GM19239 (cell line): ENCODE data around the gene C13orf42.
"Not testable (repeated sequence)": the region's sequence is repeated elsewhere in the genome, so short reads cannot be mapped to it uniquely, and the experiment has no call there.

Experiments used
- DNase-seq: peaks from one replicate; pipeline ENCODE4 v3.0.0; 2011; ENCODE audit warnings: low spot score; ENCODE audit not compliant: insufficient read length
- FAIRE-seq: peaks from 2 replicates; lab custom pipeline; 2011; peaks lifted over from hg19 to GRCh38; lab: Jason Lieb, UNC

Gene C13orf42

GRCh38 chr13:51122868-51123566 lies 11.9 kb upstream of the C13orf42 start:
- FAIRE-seq (no peak), DNase-seq (no peak)

- FAIRE-seq, DNase-seq: not testable (repeated sequence)
Observed at GRCh38 chr13:51120873-51121272, 9.8 kb upstream of the C13orf42 start.

- DNase-seq (no peak), FAIRE-seq (no peak)
Observed at GRCh38 chr13:51118809-51119431, 7.8 kb upstream of the C13orf42 start.

- no peak for FAIRE-seq
Observed at GRCh38 chr13:51113969-51114368, 2.9 kb upstream of the C13orf42 start.

GRCh38 chr13:51113186-51113881 lies 2.3 kb upstream of the C13orf42 start:
- no peak for FAIRE-seq
- no peak for DNase-seq

More at GRCh38 chr13:51113969-51114368, 2.9 kb upstream of the C13orf42 start:
- DNase-seq = no peak

- FAIRE-seq = no peak
- DNase-seq = no peak
Observed at GRCh38 chr13:51112771-51113170, 1.7 kb upstream of the C13orf42 start.

GRCh38 chr13:51111997-51112396 lies 923 bp upstream of the C13orf42 start:
- FAIRE-seq (no peak), DNase-seq (no peak)

GRCh38 chr13:51107996-51108395 lies 3.1 kb downstream of the C13orf42 start:
- no peak for FAIRE-seq
- no peak for DNase-seq

- FAIRE-seq (no peak), DNase-seq (no peak)
Observed at GRCh38 chr13:51105046-51105445, 6.0 kb downstream of the C13orf42 start.

- no peak for FAIRE-seq
- DNase-seq = no peak
Observed at GRCh38 chr13:51101636-51102235, 9.3 kb downstream of the C13orf42 start.

GRCh38 chr13:51097353-51098043 lies 13.6 kb downstream of the C13orf42 start:
- no peak for DNase-seq
- FAIRE-seq = no peak

GRCh38 chr13:51096131-51096530 lies 14.9 kb downstream of the C13orf42 start:
- FAIRE-seq (no peak), DNase-seq (no peak)

- DNase-seq = no peak
- no peak for FAIRE-seq
Observed at GRCh38 chr13:51093574-51093973, 17.5 kb downstream of the C13orf42 start.

GRCh38 chr13:51091839-51092238 lies 19.2 kb downstream of the C13orf42 start:
- no peak for DNase-seq
- FAIRE-seq = no peak

- FAIRE-seq = no peak
- DNase-seq = no peak
Observed at GRCh38 chr13:51083706-51084105, 27.4 kb downstream of the C13orf42 start.

- not testable (repeated sequence) for DNase-seq, FAIRE-seq
Observed at GRCh38 chr13:51080478-51081065, 30.5 kb downstream of the C13orf42 start.

GRCh38 chr13:51071493-51071892 lies 39.6 kb downstream of the C13orf42 start:
- DNase-seq = no peak
- FAIRE-seq = no peak

- peak; percentile 95 for FAIRE-seq
- peak; percentile 58 for DNase-seq
Observed at GRCh38 chr13:51070005-51070649, 40.9 kb downstream of the C13orf42 start.

GRCh38 chr13:51068501-51068900 lies 42.6 kb downstream of the C13orf42 start:
- DNase-seq (no peak), FAIRE-seq (no peak)
